Measurements from ENCODE around the gene GSK3B. TPM values are rescaled to one million over a fixed set of nuclear protein-coding genes. Genes with fewer than 3 reads are reported as not detected.

GSK3B gene
- total and polyA plus RNA-seq, 2 experiments from 2014 or later, result 29.0 to 45.3 TPM

DNA sequence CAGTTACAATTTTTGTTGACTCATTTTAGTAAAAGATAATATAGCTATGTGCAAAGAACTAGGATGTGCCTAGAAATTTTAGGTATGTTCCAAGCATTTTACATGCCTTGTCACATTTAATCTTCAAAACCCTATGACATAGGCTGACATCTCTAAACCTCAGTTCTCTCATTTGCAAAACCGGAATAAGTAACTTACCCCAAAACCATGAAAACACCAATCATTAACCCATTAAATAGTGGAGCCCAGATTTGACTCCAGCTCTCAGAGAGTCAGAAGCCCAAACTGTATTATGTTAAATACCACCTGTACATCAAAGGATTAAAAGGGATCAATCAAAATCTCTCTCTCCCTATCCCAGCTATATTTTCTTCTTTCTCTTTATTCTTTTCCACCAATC lies 36.6 kb downstream of the GSK3B start:
- no peaks in the 10 kb centered on the region for H3F3A ChIP-seq (replicated peaks; ENCODE audit: low read depth)
- Mint-ChIP-seq H3K27ac (no peak overlapping the region), H3K27me3 (ENCODE audit: insufficient read depth, low read depth, poor library complexity) (no peaks in the 10 kb centered on the region), H3K9me3 (peaks cover 9% of the 10 kb centered on the region), H3K4me1 (peaks cover 18% of the 10 kb centered on the region; the same call in 2 of the 3 replicates), H3K36me3 (ENCODE audit: low read depth) (peaks cover 24% of the 10 kb centered on the region), H3K4me3 (no peak overlapping the region)
- no peak for DNase-seq (ENCODE audit: low spot score)
- H3K27me3 ChIP-seq (ENCODE audit: insufficient read depth), result no peaks in the 10 kb centered on the region
- peaks cover 37% of the 10 kb centered on the region for H4K20me1 ChIP-seq (replicated peaks; ENCODE audit: insufficient read depth)
- peaks cover 100% of the 10 kb centered on the region for H3K79me2 ChIP-seq (replicated peaks; ENCODE audit: insufficient read depth)
- peaks cover 7% of the 10 kb centered on the region; the same call in 1 of the 2 replicates for H3K4me1 ChIP-seq (ENCODE audit: insufficient read depth)
- no peak overlapping the region for H2AFZ ChIP-seq
- no peak for ATAC-seq
- no peak overlapping the region for H3K4me3 ChIP-seq
- no peaks in the 10 kb centered on the region for H3K9me2 ChIP-seq (ENCODE audit: insufficient read depth)
- H3K4me2 ChIP-seq, result no peak overlapping the region
- TF ChIP-seq CREB1 (CRISPR knock-in tag; IDR thresholded peaks at IDR 0.05; ENCODE audit: low read depth), result no peak
- no peak for TF ChIP-seq ZNF114 (CRISPR knock-in tag; IDR thresholded peaks at IDR 0.05)
- TF ChIP-seq STAT1 (IDR thresholded peaks at IDR 0.05; ENCODE audit: unreplicated experiment), result no peak
- no peak for TF ChIP-seq EZH2phosphoT487 (IDR thresholded peaks at IDR 0.05; ENCODE audit: unreplicated experiment)
- TF ChIP-seq, protein P1, sequence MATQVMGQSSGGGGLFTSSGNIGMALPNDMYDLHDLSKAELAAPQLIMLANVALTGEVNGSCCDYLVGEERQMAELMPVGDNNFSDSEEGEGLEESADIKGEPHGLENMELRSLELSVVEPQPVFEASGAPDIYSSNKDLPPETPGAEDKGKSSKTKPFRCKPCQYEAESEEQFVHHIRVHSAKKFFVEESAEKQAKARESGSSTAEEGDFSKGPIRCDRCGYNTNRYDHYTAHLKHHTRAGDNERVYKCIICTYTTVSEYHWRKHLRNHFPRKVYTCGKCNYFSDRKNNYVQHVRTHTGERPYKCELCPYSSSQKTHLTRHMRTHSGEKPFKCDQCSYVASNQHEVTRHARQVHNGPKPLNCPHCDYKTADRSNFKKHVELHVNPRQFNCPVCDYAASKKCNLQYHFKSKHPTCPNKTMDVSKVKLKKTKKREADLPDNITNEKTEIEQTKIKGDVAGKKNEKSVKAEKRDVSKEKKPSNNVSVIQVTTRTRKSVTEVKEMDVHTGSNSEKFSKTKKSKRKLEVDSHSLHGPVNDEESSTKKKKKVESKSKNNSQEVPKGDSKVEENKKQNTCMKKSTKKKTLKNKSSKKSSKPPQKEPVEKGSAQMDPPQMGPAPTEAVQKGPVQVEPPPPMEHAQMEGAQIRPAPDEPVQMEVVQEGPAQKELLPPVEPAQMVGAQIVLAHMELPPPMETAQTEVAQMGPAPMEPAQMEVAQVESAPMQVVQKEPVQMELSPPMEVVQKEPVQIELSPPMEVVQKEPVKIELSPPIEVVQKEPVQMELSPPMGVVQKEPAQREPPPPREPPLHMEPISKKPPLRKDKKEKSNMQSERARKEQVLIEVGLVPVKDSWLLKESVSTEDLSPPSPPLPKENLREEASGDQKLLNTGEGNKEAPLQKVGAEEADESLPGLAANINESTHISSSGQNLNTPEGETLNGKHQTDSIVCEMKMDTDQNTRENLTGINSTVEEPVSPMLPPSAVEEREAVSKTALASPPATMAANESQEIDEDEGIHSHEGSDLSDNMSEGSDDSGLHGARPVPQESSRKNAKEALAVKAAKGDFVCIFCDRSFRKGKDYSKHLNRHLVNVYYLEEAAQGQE (IDR thresholded peaks at IDR 0.05; ENCODE audit: unreplicated experiment), result no peak
- TF ChIP-seq ZNF331 (CRISPR knock-in tag; IDR thresholded peaks at IDR 0.05; ENCODE audit: low read depth), result no peak
- TF ChIP-seq POLR2AphosphoS5 (IDR thresholded peaks at IDR 0.05; ENCODE audit: low read depth), result no peak
- TF ChIP-seq, protein P2, sequence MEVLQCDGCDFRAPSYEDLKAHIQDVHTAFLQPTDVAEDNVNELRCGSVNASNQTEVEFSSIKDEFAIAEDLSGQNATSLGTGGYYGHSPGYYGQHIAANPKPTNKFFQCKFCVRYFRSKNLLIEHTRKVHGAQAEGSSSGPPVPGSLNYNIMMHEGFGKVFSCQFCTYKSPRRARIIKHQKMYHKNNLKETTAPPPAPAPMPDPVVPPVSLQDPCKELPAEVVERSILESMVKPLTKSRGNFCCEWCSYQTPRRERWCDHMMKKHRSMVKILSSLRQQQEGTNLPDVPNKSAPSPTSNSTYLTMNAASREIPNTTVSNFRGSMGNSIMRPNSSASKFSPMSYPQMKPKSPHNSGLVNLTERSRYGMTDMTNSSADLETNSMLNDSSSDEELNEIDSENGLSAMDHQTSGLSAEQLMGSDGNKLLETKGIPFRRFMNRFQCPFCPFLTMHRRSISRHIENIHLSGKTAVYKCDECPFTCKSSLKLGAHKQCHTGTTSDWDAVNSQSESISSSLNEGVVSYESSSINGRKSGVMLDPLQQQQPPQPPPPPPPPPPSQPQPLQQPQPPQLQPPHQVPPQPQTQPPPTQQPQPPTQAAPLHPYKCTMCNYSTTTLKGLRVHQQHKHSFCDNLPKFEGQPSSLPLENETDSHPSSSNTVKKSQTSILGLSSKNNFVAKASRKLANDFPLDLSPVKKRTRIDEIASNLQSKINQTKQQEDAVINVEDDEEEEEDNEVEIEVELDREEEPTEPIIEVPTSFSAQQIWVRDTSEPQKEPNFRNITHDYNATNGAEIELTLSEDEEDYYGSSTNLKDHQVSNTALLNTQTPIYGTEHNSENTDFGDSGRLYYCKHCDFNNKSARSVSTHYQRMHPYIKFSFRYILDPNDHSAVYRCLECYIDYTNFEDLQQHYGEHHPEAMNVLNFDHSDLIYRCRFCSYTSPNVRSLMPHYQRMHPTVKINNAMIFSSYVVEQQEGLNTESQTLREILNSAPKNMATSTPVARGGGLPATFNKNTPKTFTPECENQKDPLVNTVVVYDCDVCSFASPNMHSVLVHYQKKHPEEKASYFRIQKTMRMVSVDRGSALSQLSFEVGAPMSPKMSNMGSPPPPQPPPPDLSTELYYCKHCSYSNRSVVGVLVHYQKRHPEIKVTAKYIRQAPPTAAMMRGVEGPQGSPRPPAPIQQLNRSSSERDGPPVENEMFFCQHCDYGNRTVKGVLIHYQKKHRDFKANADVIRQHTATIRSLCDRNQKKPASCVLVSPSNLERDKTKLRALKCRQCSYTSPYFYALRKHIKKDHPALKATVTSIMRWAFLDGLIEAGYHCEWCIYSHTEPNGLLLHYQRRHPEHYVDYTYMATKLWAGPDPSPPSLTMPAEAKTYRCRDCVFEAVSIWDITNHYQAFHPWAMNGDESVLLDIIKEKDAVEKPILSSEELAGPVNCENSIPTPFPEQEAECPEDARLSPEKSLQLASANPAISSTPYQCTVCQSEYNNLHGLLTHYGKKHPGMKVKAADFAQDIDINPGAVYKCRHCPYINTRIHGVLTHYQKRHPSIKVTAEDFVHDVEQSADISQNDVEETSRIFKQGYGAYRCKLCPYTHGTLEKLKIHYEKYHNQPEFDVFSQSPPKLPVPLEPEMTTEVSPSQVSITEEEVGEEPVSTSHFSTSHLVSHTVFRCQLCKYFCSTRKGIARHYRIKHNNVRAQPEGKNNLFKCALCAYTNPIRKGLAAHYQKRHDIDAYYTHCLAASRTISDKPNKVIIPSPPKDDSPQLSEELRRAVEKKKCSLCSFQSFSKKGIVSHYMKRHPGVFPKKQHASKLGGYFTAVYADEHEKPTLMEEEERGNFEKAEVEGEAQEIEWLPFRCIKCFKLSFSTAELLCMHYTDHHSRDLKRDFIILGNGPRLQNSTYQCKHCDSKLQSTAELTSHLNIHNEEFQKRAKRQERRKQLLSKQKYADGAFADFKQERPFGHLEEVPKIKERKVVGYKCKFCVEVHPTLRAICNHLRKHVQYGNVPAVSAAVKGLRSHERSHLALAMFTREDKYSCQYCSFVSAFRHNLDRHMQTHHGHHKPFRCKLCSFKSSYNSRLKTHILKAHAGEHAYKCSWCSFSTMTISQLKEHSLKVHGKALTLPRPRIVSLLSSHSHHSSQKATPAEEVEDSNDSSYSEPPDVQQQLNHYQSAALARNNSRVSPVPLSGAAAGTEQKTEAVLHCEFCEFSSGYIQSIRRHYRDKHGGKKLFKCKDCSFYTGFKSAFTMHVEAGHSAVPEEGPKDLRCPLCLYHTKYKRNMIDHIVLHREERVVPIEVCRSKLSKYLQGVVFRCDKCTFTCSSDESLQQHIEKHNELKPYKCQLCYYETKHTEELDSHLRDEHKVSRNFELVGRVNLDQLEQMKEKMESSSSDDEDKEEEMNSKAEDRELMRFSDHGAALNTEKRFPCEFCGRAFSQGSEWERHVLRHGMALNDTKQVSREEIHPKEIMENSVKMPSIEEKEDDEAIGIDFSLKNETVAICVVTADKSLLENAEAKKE (CRISPR knock-in tag; IDR thresholded peaks at IDR 0.05), result no peak
- no peak for TF ChIP-seq JUNB (IDR thresholded peaks at IDR 0.05; ENCODE audit: unreplicated experiment)
- TF ChIP-seq, protein P3, sequence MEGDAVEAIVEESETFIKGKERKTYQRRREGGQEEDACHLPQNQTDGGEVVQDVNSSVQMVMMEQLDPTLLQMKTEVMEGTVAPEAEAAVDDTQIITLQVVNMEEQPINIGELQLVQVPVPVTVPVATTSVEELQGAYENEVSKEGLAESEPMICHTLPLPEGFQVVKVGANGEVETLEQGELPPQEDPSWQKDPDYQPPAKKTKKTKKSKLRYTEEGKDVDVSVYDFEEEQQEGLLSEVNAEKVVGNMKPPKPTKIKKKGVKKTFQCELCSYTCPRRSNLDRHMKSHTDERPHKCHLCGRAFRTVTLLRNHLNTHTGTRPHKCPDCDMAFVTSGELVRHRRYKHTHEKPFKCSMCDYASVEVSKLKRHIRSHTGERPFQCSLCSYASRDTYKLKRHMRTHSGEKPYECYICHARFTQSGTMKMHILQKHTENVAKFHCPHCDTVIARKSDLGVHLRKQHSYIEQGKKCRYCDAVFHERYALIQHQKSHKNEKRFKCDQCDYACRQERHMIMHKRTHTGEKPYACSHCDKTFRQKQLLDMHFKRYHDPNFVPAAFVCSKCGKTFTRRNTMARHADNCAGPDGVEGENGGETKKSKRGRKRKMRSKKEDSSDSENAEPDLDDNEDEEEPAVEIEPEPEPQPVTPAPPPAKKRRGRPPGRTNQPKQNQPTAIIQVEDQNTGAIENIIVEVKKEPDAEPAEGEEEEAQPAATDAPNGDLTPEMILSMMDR (conservative IDR thresholded peaks at IDR 0.05; ENCODE audit: low read depth in 2 of 2), result no peak
- TF ChIP-seq, protein P4, sequence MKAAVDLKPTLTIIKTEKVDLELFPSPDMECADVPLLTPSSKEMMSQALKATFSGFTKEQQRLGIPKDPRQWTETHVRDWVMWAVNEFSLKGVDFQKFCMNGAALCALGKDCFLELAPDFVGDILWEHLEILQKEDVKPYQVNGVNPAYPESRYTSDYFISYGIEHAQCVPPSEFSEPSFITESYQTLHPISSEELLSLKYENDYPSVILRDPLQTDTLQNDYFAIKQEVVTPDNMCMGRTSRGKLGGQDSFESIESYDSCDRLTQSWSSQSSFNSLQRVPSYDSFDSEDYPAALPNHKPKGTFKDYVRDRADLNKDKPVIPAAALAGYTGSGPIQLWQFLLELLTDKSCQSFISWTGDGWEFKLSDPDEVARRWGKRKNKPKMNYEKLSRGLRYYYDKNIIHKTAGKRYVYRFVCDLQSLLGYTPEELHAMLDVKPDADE (IDR thresholded peaks at IDR 0.05), result no peak
- TF ChIP-seq NANOG (IDR thresholded peaks at IDR 0.05; ENCODE audit: borderline replicate concordance), result no peak
- no peak for TF ChIP-seq EZH2 (IDR thresholded peaks at IDR 0.05; ENCODE audit: low read depth, unreplicated experiment)
- H3K27ac ChIP-seq (ENCODE audit: low read depth), result no peak overlapping the region
- no peaks in the 10 kb centered on the region for H3K36me3 ChIP-seq (ENCODE audit: insufficient read depth)

All from GM23338 (cell line).